ENCODE results near the gene KRTAP10-9. TPM values are rescaled to one million over a fixed set of nuclear protein-coding genes. Genes with fewer than 3 reads are reported as not detected.
"Not testable (repeated sequence)": the region's sequence is repeated elsewhere in the genome, so short reads cannot be mapped to it uniquely, and the experiment has no call there.

KRTAP10-9 gene
- total RNA-seq, 1 donor from 2014 or later = not detected

DNA sequence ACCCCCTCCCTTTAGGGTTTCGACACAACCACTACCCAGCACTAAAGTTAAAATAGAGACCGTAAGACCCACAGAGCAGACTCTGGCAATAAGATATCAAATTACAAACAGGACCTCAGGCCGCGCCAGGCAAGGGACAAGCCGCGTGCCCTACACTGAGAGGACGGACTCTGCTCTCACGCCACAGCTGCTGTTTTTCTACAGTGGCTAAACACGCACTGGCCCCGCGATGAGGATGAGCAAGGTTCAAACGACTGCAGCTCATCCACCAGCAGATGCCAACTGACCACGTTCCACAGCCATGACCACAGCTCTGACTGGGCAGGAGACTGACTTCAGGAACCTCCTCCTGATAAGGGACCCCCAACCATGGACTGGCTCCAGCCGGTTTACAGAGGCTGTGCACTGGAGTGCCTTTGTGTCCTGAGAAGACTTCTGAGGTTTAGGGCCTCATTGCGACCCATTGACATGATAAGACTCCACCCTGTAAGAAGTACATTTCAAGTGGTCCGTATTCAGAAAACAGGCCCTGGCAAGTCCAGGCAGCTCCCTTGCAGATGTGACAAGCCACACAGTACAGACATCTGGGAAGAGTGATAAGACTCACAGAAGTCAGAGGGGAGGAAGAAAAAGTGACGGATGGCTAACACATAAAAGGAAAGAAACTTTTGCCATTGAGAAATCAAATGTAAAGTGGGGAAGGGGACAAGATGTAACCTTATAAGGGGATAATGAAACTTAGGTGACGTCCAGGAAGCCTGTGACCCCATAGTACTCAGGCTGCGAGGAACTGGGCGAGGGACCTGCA is 33.1 kb upstream of the KRTAP10-9 start:
- ATAC-seq = peak; percentile 62

DNA sequence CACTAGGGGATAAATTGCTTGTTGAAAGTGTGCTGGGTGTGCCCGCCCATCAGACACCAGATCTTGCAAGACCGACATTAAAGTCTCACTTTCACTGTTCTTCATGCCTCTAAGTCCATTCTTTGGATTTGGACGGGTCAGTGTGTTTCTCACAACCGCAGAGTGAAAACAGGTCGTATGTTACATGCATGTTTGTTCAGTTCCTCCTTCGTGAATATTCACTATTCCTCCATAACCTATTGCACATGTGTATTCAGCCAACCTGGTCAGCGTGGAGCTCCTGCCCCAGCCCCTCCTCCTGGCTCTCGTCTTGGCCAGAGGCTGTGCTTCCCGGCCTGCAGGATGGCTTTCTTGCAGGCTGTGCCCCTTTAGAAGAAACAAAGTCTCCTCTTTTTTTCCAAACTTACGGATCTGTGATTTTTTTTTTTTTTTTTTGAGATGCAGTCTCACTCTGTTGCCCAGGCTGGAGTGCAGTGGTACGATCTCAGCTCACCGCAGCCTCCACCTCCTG is 32.4 kb upstream of the KRTAP10-9 start:
- ATAC-seq = no peak
- DNase-seq = no peak
- intact Hi-C loops (cut with micrococcal nuclease) = no loop called here

More for the DNA sequence above, 33.1 kb upstream of the KRTAP10-9 start:
- intact Hi-C loops (cut with micrococcal nuclease) = no loop called here
- peak; percentile 37 for DNase-seq

DNA sequence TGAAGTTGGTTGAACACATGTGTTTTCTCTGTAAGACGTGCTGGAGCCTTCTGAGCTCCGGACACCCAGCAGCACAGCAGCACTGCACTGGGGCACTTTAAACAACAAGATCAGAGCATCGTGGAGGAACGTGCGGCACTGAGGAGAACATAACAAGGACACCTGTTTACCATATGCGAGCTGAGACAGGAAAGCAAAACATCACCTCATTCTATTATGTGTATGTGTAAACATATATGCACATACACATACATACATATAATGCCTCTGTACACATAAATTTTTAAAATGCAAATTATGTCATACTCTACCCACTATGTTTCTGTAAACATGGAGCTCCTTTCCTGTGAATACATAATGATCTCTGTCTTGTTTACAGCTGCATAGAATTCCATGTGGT is 31.4 kb upstream of the KRTAP10-9 start:
- intact Hi-C loops (cut with micrococcal nuclease) = no loop called here
- ATAC-seq = no peak
- no peak for DNase-seq

DNA sequence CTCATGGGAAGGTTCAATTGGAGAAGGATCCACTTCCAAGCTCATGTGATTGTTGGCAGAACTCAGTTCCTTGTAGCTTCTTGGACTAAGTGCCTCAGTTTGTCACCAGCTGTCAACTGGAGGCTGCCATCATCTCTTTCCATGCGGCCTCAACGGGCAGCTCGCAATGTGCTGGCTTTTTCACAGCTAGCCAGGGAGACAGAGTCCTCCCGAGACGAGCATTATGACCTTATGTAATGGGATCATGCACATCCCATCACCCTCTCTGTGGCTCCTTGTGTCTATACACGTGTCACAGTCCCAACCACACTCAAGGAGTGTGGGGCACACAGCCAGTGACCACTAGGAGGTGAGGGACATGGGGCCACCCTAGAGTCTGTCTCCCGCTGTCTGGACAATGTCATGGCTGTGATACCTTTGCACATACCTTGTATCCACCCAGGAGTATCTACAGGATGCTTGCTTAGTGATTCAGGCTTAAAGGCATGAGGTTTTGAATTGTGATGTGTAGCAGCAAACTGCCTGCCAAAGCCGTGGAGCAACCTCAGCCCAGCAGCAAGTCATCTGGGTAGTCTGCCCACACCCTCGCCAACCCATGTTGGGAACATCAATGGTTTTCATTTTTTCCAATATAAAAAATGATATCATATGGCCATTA is 30.7 kb upstream of the KRTAP10-9 start:
- intact Hi-C loops (cut with micrococcal nuclease) = no loop called here
- ATAC-seq = no peak

DNA sequence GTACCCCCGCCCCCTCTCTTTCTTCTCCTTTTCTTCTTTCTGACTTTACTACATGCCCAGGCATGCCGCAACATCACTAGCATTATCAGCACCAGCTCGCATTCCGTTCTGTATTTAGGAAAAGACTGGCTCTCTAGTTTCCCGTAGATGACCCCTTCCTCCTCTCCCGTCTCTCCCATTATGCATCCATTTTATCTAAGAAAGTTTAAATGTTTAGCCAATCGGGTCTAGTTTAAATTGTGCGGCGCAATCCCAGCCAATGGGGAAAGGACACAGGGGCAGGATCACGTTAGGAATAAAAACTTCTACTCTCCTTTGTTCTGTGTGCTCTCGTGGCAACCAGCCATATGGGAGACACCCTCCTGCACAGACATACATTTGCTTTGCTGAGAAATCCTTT is 28.8 kb upstream of the KRTAP10-9 start:
- no peak for DNase-seq
- intact Hi-C loops (cut with micrococcal nuclease) = no loop called here
- ATAC-seq = no peak

More for the DNA sequence above, 30.7 kb upstream of the KRTAP10-9 start:
- DNase-seq = no peak

DNA sequence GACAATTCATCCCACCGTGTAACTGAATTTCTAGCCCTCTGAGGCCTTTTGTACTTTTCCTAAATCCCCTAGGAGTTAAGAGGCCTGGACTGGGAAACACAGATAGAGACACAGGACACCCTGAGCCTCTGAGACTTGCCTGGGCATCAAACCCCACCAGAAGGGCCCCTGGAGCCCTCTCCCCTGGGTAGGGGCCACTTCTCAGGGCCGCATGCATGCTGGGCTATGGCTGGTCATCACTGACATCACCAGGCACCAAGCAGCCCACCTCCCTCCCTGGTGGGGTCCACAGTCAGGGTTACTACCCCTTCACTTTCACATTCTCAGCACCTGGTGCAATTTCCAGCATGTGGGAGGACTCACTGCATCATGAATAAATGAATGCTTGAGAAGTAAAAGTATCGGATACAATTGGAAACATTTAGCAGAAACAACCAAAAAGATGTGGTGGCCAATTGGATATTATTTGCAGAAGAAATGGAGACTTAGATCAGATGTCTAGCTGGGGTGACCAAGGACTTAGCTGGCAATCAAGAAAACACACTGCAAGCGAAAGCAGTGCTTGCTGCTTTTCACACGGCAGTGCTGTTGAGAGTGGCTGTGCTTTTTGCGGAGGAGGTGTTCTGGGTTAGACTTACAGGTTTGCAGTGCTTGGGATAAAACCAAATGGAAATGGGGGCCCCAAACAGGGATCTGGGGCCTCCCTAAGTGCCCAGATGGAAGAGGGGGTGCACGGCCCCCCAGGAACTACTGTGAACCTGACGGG is 27.4 kb upstream of the KRTAP10-9 start:
- intact Hi-C loops (cut with micrococcal nuclease) = no loop called here
- DNase-seq = no peak
- no peak for ATAC-seq

DNA sequence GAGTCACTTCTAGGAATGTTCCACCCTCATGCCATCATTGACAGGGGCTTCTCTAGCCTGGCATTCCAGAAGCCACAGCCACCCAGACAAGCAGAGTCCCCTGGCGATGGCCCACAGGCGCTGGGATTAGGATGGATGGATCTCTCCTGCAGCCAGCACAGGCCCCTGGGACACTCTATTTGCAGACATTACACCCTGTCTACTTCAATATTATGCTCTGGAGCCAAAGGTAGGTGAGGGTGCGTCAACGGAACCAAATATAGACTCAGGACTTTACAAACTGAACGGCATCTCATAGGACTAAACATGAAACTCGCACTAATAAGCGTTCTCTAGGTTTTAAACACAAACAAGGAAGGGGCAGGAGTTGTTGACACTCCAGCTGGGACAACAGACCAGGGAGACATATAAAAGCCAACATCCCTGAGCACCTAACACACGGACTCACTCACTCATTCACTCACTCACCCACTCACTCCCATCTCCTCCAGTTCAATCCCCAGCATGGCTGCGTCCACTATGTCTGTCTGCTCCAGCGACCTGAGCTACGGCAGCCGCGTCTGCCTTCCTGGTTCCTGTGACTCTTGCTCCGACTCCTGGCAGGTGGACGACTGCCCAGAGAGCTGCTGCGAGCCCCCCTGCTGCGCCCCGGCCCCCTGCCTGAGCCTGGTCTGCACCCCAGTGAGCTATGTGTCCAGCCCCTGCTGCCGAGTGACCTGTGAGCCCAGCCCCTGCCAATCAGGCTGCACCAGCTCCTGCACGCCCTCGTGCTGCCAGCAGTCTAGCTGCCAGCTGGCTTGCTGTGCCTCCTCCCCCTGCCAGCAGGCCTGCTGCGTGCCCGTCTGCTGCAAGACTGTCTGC is 26.5 kb upstream of the KRTAP10-9 start, which contains the start of gene KRTAP10-7:
Gene KRTAP10-7 (plus strand): TSS at position 480 of the 861 bp plus-strand sequence. CDS start 25 bp downstream, at position 505.
- DNase-seq; intact Hi-C loops (cut with micrococcal nuclease): not testable (repeated sequence)
- ATAC-seq = peak; percentile 51

DNA sequence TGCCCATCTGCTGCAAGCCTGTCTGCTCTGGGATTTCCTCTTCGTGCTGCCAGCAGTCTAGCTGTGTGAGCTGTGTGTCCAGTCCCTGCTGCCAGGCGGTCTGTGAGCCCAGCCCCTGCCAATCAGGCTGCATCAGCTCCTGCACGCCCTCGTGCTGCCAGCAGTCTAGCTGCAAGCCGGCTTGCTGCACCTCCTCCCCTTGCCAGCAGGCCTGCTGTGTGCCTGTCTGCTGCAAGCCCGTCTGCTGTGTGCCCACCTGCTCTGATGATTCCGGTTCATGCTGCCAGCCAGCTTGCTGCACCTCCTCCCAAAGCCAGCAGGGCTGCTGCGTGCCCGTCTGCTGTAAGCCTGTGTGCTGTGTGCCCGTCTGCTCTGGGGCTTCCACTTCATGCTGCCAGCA is 25.8 kb upstream of the KRTAP10-9 start:
- intact Hi-C loops (cut with micrococcal nuclease); DNase-seq: not testable (repeated sequence)
- peak; percentile 21 for ATAC-seq

DNA sequence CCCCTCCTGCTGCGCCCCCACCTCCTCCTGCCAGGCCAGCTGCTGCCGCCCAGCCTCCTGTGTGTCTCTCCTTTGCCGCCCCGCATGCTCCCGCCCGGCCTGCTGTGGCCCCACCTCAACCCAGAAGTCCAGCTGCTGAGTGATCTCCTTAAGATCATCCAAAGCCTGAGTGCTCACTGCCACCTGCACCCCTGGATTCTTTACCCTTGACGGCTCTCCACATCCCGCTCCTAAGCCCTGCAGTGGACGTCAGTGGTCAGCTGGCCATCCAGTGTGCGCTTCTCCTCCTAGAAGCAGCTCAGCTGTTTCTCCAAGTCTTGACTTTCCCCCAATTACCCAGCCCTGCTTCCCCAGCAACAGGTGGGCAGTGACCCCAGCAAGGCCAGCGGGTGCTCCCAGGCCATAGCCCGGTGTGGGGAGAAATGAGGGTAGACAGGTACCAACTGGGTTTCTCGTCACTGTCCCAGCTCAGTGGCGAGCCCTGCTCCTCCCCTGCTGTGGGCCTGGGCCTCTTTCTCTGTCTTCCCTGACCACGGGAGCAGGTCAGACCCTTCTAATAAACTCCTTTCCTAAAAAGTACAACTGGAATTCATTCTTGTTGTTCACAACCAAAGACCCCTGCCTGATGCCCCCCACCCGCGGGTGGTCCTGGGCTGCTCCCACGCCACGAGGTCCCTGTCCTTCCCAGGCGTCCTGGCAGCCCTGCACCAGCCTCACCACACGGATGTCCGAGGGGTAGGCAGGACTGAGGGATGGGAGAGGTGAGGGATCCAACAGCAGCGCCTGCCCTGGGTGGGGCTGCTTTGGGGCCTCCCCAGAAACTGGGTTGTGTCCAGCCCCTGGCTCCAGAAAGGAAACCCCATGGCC is 25.1 kb upstream of the KRTAP10-9 start:
- ATAC-seq = no peak
- no peak for DNase-seq
- intact Hi-C loops (cut with micrococcal nuclease) = no loop called here

DNA sequence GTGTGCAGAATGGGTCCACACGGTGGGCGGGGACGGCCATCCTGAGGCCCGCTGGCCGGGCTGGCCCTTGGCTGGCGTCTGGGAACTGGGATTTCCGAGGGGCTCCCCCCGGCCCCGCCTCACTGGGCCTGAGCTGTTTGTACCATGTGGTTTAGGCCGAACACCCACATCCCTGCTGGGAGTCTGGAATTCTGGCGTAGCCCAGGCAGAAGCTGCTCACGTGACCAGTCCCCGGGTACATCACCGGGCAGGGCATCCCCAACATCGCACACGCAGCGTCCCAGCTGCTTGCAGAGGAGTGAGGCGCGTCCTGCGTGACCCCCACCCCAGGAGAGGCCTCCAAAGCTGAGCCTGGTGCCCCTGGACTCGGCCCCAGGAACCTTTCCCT is 24.4 kb upstream of the KRTAP10-9 start:
- intact Hi-C loops (cut with micrococcal nuclease) = no loop called here
- no peak for DNase-seq
- ATAC-seq = no peak

DNA sequence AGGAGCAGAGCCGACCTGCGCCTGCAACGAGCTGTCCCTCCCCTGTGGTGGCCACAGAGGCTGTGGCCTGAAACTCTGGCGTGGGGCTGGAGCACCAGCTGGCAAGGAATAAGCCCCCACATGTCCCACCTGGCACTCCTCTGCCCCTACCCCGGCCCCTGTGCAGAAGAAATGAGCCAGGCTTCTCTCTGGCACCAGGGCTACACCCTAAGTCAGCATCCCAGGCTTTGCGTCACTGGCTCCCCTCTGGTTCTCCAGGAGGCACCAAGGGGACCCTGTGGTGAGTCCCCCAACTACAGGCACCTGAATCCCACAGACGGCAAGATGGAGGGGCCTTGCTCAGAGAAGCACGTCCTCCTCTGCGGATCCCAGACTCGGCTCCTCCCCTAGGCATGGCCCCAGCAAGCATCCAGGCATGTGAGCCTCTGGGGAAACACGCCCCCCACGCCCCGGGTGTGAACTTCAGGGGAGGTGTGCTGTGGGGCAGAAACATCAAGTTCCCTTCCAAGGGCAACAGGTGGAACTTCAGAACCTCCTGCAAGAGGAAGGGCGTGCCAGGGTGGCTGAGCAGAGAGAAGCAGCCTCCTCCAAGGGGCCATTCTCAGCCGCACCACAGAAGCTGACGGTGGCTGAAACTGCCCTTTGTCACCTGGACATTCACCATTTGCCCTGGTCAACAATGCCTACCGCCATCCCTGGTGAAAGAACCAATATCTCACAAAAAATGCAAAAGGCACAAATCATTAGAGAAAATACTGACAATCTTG is 23.6 kb upstream of the KRTAP10-9 start:
- intact Hi-C loops (cut with micrococcal nuclease) = no loop called here
- ATAC-seq (no peak), DNase-seq (no peak)

DNA sequence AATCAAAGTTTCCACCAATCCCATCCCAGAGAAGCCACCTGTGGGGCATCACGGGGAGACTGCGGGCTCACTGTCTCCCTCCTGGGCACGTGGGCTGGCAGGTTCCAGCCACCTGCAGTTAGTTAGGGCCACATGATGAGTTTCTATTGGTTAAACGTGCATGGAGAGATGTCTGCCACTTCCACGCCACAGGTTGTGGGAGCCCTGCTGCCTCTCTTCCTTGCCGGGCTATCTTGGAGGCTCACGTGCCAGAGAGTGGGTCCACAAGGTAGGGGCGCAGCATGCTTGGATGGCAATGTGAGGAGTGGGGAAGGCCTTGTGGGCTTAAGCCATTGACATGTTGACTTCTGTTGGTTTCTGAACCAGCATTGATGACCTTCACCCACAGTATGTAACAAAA is 23.0 kb upstream of the KRTAP10-9 start:
- no peak for ATAC-seq
- DNase-seq = no peak
- intact Hi-C loops (cut with micrococcal nuclease) = no loop called here

DNA sequence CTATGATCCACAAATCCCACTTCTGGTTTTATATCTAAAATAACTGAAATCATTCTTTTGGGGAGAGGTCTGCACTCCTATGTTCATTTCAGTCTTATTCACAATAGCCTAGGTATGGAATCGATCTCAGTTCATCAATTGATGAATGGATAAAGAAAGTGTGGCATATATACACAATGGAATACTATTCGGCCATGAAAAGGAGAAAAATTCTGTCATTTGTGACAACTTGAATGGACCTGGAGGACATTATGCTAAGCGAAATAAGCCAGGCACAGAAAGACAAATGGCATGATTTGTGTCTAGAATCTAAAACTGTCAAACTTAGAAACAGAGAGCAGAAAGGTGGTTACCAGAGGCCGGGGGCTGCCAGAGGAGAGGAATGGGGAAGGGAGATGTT is 20.4 kb upstream of the KRTAP10-9 start:
- DNase-seq (no peak), ATAC-seq (no peak)
- intact Hi-C loops (cut with micrococcal nuclease) = no loop called here

DNA sequence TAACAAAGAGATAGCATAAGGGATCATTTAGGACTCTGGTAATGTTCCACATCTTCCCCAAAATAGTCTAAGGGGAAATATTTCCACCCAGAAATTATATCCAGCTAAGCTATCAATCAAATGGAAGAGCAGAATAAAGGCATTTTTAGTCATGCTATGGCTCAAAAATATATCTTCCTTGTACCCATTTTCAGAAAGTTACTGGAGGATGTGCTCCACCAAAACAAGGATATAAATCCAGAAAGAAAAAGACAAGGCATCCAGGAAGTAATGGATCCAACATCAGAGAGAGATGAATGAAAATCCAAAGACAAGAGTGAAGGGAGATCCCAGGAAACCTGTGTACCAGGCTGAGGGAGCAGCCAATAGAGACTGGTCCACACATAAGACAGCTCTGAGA is 17.7 kb upstream of the KRTAP10-9 start:
- intact Hi-C loops (cut with micrococcal nuclease) = no loop called here
- no peak for DNase-seq
- no peak for ATAC-seq

DNA sequence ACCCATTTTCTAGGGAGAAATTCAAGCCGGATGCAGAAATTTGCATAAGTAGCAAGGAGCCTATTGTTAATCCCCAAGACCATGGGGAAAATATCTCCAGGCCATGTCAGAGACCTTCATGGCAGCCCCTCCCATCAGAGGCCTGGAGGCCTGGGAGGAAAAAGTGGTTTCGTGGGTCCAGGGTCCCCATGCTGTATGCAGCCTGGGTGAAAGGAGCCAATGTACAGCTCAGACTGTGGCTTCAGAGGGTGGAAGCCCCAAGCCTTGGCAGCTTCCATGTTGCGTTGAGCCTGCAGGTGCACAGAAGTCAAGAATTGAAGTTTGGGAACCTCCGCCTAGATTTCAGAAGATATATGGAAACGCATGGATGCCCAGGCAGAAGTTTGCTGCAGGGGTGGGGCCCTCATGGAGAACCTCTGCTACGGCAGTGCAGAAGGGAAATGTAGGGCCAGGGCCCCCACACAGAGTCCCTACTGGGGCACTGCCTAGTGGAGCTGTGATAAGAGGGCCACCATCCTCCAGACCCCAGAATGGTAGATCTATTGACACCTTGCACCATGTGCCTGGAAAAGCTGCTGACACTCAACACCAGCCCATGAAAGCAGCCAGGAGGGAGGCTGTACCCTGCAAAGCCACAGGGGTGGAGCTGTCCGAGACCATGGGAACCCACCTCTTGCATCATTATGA is 16.6 kb upstream of the KRTAP10-9 start:
- intact Hi-C loops (cut with micrococcal nuclease); ATAC-seq; DNase-seq: not testable (repeated sequence)

DNA sequence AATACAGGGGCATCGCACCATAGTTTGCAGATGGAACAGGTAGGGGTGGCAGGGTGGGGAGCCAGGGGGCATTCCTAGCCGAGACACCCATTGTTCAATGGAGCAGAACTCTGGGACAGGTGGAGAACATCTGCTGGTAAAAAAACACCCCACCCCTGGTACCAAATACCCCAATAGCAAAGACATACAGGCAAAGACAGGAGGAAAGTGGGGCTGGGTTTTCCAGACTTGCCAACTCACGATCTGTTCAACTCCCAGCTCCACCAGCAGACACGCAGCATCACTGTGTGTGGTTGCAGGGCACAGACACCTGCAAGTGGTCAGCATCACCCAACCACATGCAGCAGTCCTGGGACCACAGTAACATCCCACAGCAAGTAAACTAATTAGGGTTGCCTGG is 15.3 kb upstream of the KRTAP10-9 start:
- DNase-seq = no peak
- ATAC-seq = no peak
- intact Hi-C loops (cut with micrococcal nuclease) = no loop called here
